Fibroblast of mammary gland (primary cell): ENCODE measurements around the gene CAPZB.

Experiments
- DNase-seq: peaks from one replicate; pipeline ENCODE4 v3.0.0-alpha.2; 2010; ENCODE audit warnings: low read depth
- H3K4me3 ChIP-seq: 2 replicates; pipeline ENCODE4 v1.5.1; 2011; ENCODE audit warnings: low read depth, mild to moderate bottlenecking, low read length, moderate library complexity; ENCODE audit not compliant: control insufficient read depth
- TF ChIP-seq, protein P1 (sequence below): conservative IDR thresholded peaks from 2 replicates; pipeline ENCODE4 v1.5.1; 2011; ENCODE audit warnings: low read depth, low read length, inconsistent platforms; ENCODE audit not compliant: control insufficient read depth, insufficient read depth

The CAPZB gene

DNA sequence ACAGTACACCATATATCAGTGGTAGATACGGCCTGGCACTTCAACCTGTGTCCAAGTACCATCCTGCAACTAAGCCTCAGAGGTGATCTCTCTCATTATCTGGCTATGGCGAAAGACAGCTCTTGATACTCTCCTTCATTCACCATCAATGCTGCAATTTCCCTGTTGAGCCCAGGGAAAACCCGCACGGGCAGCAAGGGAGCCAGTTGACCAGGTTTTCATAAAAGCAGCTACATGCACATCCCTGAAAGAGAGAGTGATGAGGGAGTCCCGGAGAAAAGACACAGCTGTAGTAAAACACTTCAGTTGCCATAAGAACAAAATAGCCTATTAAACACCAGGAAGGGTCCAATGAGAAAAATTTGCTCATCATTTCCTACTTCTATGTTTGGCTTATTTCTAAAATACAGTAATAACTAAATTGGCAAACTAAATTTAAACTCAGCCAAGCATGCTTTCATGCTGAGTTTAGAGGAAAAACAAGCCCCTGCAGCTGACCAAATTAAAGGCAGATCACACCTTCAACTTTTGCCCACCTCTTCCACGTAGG, 68.3 kb downstream of the CAPZB start:
- H3K4me3 ChIP-seq, result no peak overlapping the region
- TF ChIP-seq, protein P1, sequence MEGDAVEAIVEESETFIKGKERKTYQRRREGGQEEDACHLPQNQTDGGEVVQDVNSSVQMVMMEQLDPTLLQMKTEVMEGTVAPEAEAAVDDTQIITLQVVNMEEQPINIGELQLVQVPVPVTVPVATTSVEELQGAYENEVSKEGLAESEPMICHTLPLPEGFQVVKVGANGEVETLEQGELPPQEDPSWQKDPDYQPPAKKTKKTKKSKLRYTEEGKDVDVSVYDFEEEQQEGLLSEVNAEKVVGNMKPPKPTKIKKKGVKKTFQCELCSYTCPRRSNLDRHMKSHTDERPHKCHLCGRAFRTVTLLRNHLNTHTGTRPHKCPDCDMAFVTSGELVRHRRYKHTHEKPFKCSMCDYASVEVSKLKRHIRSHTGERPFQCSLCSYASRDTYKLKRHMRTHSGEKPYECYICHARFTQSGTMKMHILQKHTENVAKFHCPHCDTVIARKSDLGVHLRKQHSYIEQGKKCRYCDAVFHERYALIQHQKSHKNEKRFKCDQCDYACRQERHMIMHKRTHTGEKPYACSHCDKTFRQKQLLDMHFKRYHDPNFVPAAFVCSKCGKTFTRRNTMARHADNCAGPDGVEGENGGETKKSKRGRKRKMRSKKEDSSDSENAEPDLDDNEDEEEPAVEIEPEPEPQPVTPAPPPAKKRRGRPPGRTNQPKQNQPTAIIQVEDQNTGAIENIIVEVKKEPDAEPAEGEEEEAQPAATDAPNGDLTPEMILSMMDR, result no peak
- DNase-seq, result no peak

DNA sequence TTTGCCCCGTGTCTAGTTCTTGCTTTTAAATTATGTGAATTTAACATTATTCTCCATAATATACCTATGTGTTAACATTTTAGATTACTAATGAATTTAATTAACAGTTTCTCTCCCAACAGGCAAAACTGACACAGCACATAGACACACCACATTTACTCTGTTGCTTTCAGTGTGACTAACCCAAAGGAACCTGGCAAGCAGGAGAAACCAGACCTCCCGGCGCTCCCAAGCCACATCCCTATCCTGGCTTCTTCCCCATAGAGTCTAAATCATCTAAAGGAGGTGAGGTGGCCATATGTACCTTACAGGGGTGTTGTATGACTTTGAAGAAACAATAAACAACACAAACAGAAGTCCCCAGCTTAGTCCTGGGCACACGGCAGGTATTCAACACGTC, 69.2 kb downstream of the CAPZB start:
- TF ChIP-seq, protein P1, result no peak
- DNase-seq, result no peak
- H3K4me3 ChIP-seq, result no peak overlapping the region

DNA sequence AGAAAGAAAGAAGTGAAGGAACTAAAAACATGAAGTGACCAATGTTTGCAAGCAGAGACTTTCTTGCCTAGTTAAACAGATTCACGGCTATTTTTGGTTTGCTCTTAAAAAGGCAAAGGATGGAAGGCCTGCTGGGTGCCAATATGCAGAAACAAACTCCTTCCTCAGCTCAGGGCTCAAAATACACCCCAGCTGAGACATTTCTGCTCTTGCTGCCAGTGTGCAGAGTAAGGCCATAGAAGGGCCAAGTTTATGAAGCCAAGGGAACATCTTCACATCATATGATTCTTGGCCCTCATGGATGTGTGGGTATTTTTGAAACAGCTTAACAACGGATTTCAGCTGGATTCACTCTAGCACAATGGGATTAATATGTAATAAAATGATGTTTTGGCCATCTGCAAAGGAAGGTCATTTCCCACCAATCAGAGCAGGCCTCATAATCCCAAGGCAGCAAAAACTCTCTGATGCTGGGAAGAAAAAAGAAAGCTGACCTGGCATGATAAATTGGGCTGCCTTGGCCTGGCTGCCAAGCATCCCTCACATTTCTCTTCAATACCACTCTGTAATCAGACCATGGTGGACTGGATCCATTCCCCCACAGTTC, 70.7 kb downstream of the CAPZB start:
- no peak overlapping the region for H3K4me3 ChIP-seq
- no peak for DNase-seq
- TF ChIP-seq, protein P1, result no peak

DNA sequence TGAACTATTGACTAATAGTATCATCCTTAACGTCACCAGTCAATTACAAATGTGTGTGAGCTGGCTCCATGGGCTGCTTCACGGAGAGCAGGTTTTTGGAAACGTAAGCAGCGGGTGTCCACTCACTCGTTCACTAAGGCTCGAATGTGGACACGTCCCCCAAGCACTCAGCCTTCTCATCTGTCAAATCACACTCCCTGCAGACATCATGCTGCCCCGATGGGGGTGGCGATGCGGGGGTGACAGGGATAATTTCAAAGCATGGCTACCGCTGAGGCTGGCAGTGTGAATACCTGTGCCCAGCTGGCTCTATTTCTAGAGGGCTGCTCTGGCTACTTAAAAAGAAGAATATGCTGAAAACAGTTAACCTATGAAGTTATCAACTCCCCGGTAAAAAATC, 71.3 kb downstream of the CAPZB start:
- TF ChIP-seq, protein P1, result no peak
- DNase-seq, result no peak
- H3K4me3 ChIP-seq, result no peak overlapping the region

DNA sequence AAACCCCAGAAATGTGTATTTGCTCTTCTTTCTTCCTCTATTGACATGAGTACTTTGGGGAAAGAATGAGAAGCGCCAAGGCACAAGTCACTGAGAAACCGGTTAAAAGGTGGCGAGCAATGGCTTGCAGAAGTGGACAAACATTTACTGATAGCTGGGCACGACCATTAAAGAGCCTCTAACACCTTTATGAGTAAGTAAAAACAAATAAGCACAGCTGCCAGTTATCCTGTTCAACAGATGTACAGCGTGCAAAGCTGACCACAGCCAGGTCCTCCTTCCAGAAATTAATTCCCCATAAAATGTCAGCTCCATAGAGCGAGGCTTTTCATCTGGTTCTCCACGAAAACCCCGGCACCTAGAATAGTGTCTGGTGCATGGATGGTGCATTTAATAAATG, 72.7 kb downstream of the CAPZB start:
- TF ChIP-seq, protein P1, result no peak
- no peak for DNase-seq
- H3K4me3 ChIP-seq, result no peak overlapping the region

DNA sequence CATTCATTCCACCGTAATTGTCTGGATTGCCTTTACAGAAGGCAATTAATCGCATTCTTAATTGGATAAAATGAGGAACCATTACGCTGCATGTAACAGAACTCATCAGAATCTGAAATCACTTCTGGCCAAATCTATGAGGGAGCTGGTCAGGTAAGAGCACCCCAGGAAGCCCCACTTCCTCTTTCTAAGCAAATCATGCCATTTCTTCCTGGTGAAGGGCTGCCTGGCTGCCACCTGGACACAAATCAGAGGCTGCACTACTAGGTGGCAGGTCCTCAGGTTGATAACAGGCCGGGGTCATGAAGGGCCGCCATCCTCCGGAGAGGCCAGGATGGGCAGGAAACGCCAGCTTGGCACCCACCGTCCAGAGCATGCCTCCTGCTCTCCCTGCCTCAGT, 73.7 kb downstream of the CAPZB start:
- TF ChIP-seq, protein P1, result no peak
- DNase-seq, result no peak
- H3K4me3 ChIP-seq, result no peak overlapping the region

DNA sequence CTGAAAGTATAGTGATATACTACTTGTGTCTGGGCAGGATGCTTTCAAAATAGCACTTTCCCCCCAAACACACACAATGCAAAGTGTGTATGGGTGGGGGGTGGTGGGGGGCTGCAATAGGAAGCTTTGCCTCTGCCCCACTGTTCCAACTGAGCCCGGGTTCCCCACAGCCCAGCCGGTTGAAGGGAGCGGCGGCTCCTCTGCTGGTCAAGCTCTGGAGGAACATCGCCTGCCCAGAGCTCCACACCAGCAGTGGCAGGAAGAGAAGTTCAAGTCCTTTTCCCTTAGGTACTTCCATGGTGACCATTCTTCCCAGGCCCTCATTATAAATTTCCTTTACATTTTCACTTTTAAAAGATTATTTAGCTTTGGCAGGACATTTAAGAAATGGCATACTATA, 74.9 kb downstream of the CAPZB start:
- no peak for DNase-seq
- H3K4me3 ChIP-seq, result no peak overlapping the region
- TF ChIP-seq, protein P1, result no peak
